ENCODE data around the gene KY. TPM values are rescaled to one million over a fixed set of nuclear protein-coding genes. Genes with fewer than 3 reads are reported as not detected.
A peak's percentile ranks its signal among the peaks of the same experiment; 100 is the strongest.

Gene KY
- total RNA-seq, 1 experiment from 2014 or later, result not detected

DNA sequence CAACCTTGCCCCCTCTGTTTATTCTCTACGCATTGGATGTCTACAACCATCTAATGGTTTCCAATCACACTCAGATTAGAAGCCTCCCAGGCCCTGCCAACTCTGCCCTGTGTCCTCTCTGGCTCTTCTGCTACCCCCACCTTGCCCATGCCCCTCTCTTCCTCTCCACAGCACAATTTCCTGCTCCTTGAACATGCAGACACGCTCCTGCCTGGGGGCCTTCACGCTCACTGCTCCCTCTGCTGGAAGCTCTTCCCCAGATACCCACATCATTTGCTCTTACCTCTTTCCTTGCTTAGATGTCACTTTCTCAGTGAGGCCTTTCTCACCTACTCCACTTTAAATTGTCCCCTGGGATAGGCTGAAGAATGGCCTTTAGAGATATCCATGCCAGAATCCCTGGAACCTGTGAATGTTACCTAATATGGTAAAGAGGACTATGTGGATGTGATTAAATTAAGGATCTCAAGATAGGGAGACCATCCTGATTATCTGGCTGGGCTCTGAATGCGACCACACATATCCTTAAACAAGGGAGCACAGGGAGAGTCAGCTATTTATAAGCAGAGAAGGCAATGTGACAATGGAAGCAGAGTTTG is 9.9 kb downstream of the KY start:
- POLR2A ChIA-PET (ENCODE audit: low non-redundant PET), result no interaction called here
- H3K9me3 ChIP-seq (ENCODE audit: low read depth, low read length, poor library complexity, severe bottlenecking), result no peaks in the 10 kb centered on the region
- no peaks in the 10 kb centered on the region for H3K4me1 ChIP-seq (ENCODE audit: insufficient read depth, low read length, poor library complexity, severe bottlenecking)
- no TSS peak for BruUV-seq (replicated peaks)
- H3K36me3 ChIP-seq (ENCODE audit: insufficient read depth, low read length, poor library complexity, severe bottlenecking), result no peaks in the 10 kb centered on the region
- CTCF ChIA-PET, result no interaction called here
- H3K27ac ChIP-seq (ENCODE audit: low read depth, low read length, poor library complexity, severe bottlenecking), result no peak overlapping the region
- no peak for TF ChIP-seq EZH2 (IDR thresholded peaks at IDR 0.05; ENCODE audit: borderline replicate concordance, low read depth, low read length, poor library complexity, severe bottlenecking)
- TF ChIP-seq, protein P1, sequence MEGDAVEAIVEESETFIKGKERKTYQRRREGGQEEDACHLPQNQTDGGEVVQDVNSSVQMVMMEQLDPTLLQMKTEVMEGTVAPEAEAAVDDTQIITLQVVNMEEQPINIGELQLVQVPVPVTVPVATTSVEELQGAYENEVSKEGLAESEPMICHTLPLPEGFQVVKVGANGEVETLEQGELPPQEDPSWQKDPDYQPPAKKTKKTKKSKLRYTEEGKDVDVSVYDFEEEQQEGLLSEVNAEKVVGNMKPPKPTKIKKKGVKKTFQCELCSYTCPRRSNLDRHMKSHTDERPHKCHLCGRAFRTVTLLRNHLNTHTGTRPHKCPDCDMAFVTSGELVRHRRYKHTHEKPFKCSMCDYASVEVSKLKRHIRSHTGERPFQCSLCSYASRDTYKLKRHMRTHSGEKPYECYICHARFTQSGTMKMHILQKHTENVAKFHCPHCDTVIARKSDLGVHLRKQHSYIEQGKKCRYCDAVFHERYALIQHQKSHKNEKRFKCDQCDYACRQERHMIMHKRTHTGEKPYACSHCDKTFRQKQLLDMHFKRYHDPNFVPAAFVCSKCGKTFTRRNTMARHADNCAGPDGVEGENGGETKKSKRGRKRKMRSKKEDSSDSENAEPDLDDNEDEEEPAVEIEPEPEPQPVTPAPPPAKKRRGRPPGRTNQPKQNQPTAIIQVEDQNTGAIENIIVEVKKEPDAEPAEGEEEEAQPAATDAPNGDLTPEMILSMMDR (conservative IDR thresholded peaks at IDR 0.05; ENCODE audit: low read depth, low read length), result peak; percentile 65
- DNase-seq (ENCODE audit: low spot score), result peak; percentile 36
- intact Hi-C loops (cut with micrococcal nuclease; ENCODE audit: unreplicated experiment), result loop anchor here (1.0 kb wide), 1 partner anchor 40 kb away; no protein-coding TSS in a partner anchor
- H3K27me3 ChIP-seq (replicated peaks; ENCODE audit: insufficient read depth, low read depth, low read length, poor library complexity), result peaks cover 7% of the 10 kb centered on the region
- H3K4me3 ChIP-seq (ENCODE audit: low read depth, low read length, poor library complexity, severe bottlenecking), result no peak overlapping the region

DNA sequence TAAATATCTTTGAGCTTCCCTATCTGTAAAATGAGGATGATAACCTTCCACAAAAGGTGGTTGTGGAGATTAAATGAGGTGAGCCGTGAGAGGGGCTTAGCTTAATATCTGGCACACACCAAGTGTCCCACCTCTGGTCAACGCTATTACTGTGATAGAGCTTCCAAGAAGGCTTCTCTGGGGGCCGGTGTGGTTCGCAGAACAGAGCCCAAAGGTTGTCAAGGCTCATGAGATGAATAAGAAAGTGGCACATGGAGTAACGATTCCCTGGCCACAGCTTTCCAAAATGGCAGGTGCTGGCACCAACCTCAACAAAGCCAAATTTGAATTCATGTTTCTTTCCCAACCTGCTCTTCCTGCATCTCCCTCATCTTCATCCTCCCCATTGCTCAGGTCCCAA is 10.4 kb downstream of the KY start:
- POLR2A ChIA-PET (ENCODE audit: low non-redundant PET), result no interaction called here
- CTCF ChIA-PET, result no interaction called here
- DNase-seq (ENCODE audit: low spot score), result no peak
- no peaks in the 10 kb centered on the region for H3K4me1 ChIP-seq (ENCODE audit: insufficient read depth, low read length, poor library complexity, severe bottlenecking)
- peaks cover 7% of the 10 kb centered on the region for H3K27me3 ChIP-seq (replicated peaks; ENCODE audit: insufficient read depth, low read depth, low read length, poor library complexity)
- intact Hi-C loops (cut with micrococcal nuclease; ENCODE audit: unreplicated experiment), result no loop called here
- H3K9me3 ChIP-seq (ENCODE audit: low read depth, low read length, poor library complexity, severe bottlenecking), result no peaks in the 10 kb centered on the region
- BruUV-seq (replicated peaks), result no TSS peak
- no peak overlapping the region for H3K4me3 ChIP-seq (ENCODE audit: low read depth, low read length, poor library complexity, severe bottlenecking)
- no peak for TF ChIP-seq EZH2 (IDR thresholded peaks at IDR 0.05; ENCODE audit: borderline replicate concordance, low read depth, low read length, poor library complexity, severe bottlenecking)
- TF ChIP-seq, protein P1 (conservative IDR thresholded peaks at IDR 0.05; ENCODE audit: low read depth, low read length), result no peak
- no peaks in the 10 kb centered on the region for H3K36me3 ChIP-seq (ENCODE audit: insufficient read depth, low read length, poor library complexity, severe bottlenecking)
- no peak overlapping the region for H3K27ac ChIP-seq (ENCODE audit: low read depth, low read length, poor library complexity, severe bottlenecking)

DNA sequence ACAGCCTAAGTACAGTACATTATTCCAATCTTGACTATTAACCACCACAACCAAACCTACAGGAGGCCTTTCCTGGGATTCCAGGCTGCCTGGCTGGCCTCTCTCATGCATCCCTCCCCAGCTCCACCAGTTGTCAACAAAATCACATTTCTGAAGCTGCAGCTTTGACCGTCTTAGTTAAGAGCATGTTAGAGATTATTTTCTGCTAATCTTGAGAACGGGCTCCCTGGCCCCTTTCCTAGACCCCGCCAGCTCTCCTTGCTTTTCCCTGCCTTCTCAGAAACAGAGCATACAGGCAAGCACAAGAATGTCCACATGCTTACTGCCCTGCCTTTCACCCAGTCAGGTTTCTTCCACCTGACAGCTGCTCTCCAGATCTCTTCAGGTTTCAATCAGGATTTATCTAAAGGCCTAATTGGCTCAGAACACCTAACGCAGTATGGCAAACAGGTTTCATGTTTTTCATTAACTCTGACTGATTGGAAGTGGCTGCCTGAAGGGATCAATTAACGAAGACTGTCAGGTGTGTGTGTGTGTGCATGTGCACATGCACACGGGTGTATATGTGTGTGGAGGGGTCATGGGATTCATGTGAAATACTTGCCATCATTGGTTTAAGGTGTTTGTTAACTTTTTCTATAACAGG is 12.3 kb downstream of the KY start:
- CTCF ChIA-PET, result no interaction called here
- TF ChIP-seq EZH2 (IDR thresholded peaks at IDR 0.05; ENCODE audit: borderline replicate concordance, low read depth, low read length, poor library complexity, severe bottlenecking), result no peak
- TF ChIP-seq, protein P1 (conservative IDR thresholded peaks at IDR 0.05; ENCODE audit: low read depth, low read length), result no peak
- Histone ChIP-seq H3K9me3 (ENCODE audit: low read depth, low read length, poor library complexity, severe bottlenecking) (no peaks in the 10 kb centered on the region), H3K4me1 (ENCODE audit: insufficient read depth, low read length, poor library complexity, severe bottlenecking) (no peaks in the 10 kb centered on the region), H3K36me3 (ENCODE audit: insufficient read depth, low read length, poor library complexity, severe bottlenecking) (no peaks in the 10 kb centered on the region), H3K27ac (ENCODE audit: low read depth, low read length, poor library complexity, severe bottlenecking) (no peak overlapping the region), H3K27me3 (replicated peaks; ENCODE audit: insufficient read depth, low read depth, low read length, poor library complexity) (peaks cover 15% of the 10 kb centered on the region), H3K4me3 (ENCODE audit: low read depth, low read length, poor library complexity, severe bottlenecking) (no peak overlapping the region)
- POLR2A ChIA-PET (ENCODE audit: low non-redundant PET), result no interaction called here
- intact Hi-C loops (cut with micrococcal nuclease; ENCODE audit: unreplicated experiment), result no loop called here
- DNase-seq (ENCODE audit: low spot score), result no peak
- BruUV-seq (replicated peaks), result no TSS peak
